Loucy (cell line): ENCODE results near the gene PCSK4.

Source experiments
- H2AFZ ChIP-seq: fragments of 200-600 bp; sonication (generic); 2 replicates; pipeline ENCODE4 v1.6.0; 2016; ENCODE audit warnings: antibody characterized with exemption, mild to moderate bottlenecking, low read length, moderate library complexity
- H3F3A ChIP-seq: fragments of 200-600 bp; 2 replicates; pipeline ENCODE4 v1.6.0; 2016; ENCODE audit warnings: antibody characterized with exemption, low read depth, mild to moderate bottlenecking
- H3K27me3 ChIP-seq: fragments of 200-600 bp; sonication (generic); 2 replicates; pipeline ENCODE4 v1.6.1; 2014; ENCODE audit warnings: low read length, mild to moderate bottlenecking; ENCODE audit not compliant: insufficient read depth, poor library complexity, severe bottlenecking
- H3K36me3 ChIP-seq: fragments of 200-600 bp; sonication (generic); 2 replicates; pipeline ENCODE4 v1.6.1; 2016; ENCODE audit warnings: low read length; ENCODE audit not compliant: insufficient read depth
- H3K4me1 ChIP-seq: fragments of 200-600 bp; sonication (generic); 2 replicates; pipeline ENCODE4 v1.5.1; 2014; ENCODE audit warnings: low read length, mild to moderate bottlenecking; ENCODE audit not compliant: insufficient read depth, poor library complexity, severe bottlenecking
- H3K4me2 ChIP-seq: fragments of 200-600 bp; sonication (generic); 2 replicates; pipeline ENCODE4 v1.6.0; 2014; ENCODE audit warnings: antibody characterized with exemption, low read length, low read depth, mild to moderate bottlenecking; ENCODE audit not compliant: poor library complexity, severe bottlenecking
- H3K4me3 ChIP-seq: fragments of 200-600 bp; sonication (generic); 2 replicates; pipeline ENCODE4 v1.5.1; 2014; ENCODE audit warnings: low read length, mild to moderate bottlenecking, mixed read lengths; ENCODE audit not compliant: poor library complexity, severe bottlenecking
- H3K79me2 ChIP-seq: fragments of 200-600 bp; sonication (generic); 2 replicates; pipeline ENCODE4 v1.6.1; 2014; ENCODE audit warnings: low read length; ENCODE audit not compliant: insufficient read depth
- H3K9ac ChIP-seq: fragments of 200-600 bp; sonication (generic); 2 replicates; pipeline ENCODE4 v1.6.0; 2014; ENCODE audit warnings: mild to moderate bottlenecking, low read depth, low read length, moderate library complexity; ENCODE audit not compliant: poor library complexity, severe bottlenecking
- H3K9me2 ChIP-seq: fragments of 200-600 bp; sonication (generic); replicated peaks from 2 replicates; pipeline ENCODE4 v1.6.1; 2016; ENCODE audit warnings: low read depth, low read length, mixed read lengths
- H3K9me3 ChIP-seq: fragments of 200-600 bp; sonication (generic); 2 replicates; pipeline ENCODE4 v1.6.1; 2014; ENCODE audit warnings: mild to moderate bottlenecking, antibody characterized with exemption, low read length, low read depth; ENCODE audit not compliant: insufficient read depth
- H4K20me1 ChIP-seq: fragments of 200-600 bp; sonication (generic); 2 replicates; pipeline ENCODE4 v1.6.0; 2014; ENCODE audit warnings: antibody characterized with exemption, low read length, mild to moderate bottlenecking; ENCODE audit not compliant: insufficient read depth, poor library complexity, severe bottlenecking
- CTCF ChIP-seq: fragments of 200-600 bp; sonication (generic); conservative IDR thresholded peaks from 2 replicates; pipeline ENCODE4 v1.5.1; 2014; ENCODE audit warnings: mild to moderate bottlenecking, antibody characterized with exemption, low read length
- EZH2phosphoT487 ChIP-seq: fragments of 200-600 bp; IDR thresholded peaks from 2 replicates; pipeline ENCODE4 v1.6.1; 2018; ENCODE audit warnings: antibody characterized with exemption, mild to moderate bottlenecking, moderate library complexity, borderline replicate concordance

PCSK4 gene

GRCh38 chr19:1510807-1511206, 20.7 kb upstream of the PCSK4 start:
- TF ChIP-seq CTCF = no peak
- TF ChIP-seq EZH2phosphoT487 = no peak
- Histone ChIP-seq H3K9me3 (no peaks in the 10 kb centered on the region), H3K79me2 (no peaks in the 10 kb centered on the region), H3K9ac (no peak overlapping the region), H3K27me3 (no peaks in the 10 kb centered on the region), H4K20me1 (no peaks in the 10 kb centered on the region), H2AFZ (no peak overlapping the region), H3K4me3 (no peak overlapping the region), H3K4me2 (no peak overlapping the region), H3F3A (0 out of 2 replicates have a peak, but pooled peaks cover 4% of the 10 kb centered on the region), H3K36me3 (no peaks in the 10 kb centered on the region), H3K9me2 (no peaks in the 10 kb centered on the region), H3K4me1 (peaks cover 4% of the 10 kb centered on the region)

- Histone ChIP-seq H3F3A (0 out of 2 replicates have a peak, but pooled peaks cover 4% of the 10 kb centered on the region), H3K36me3 (no peaks in the 10 kb centered on the region), H3K9ac (no peak overlapping the region), H3K4me1 (peaks cover 4% of the 10 kb centered on the region), H3K4me2 (no peak overlapping the region), H3K79me2 (no peaks in the 10 kb centered on the region), H4K20me1 (no peaks in the 10 kb centered on the region), H3K9me2 (no peaks in the 10 kb centered on the region), H3K9me3 (no peaks in the 10 kb centered on the region), H3K4me3 (no peak overlapping the region), H2AFZ (no peak overlapping the region), H3K27me3 (no peaks in the 10 kb centered on the region)
- TF ChIP-seq EZH2phosphoT487 (no peak), CTCF (no peak)
Measured at GRCh38 chr19:1510442-1510806, 20.3 kb upstream of the PCSK4 start.

- peaks cover 4% of the 10 kb centered on the region for H3K4me1 ChIP-seq
Measured at GRCh38 chr19:1509602-1510441, 19.7 kb upstream of the PCSK4 start.

More at GRCh38 chr19:1509602-1510441, 19.7 kb upstream of the PCSK4 start:
- H2AFZ ChIP-seq = no peak overlapping the region
- H3K79me2 ChIP-seq = no peaks in the 10 kb centered on the region
- no peaks in the 10 kb centered on the region for H3K9me2 ChIP-seq
- H3K4me2 ChIP-seq = no peak overlapping the region
- TF ChIP-seq CTCF (no peak), EZH2phosphoT487 (no peak)
- no peaks in the 10 kb centered on the region for H4K20me1 ChIP-seq
- 0 out of 2 replicates have a peak, but pooled peaks cover 4% of the 10 kb centered on the region for H3F3A ChIP-seq
- H3K9ac ChIP-seq = no peak overlapping the region
- no peaks in the 10 kb centered on the region for H3K9me3 ChIP-seq
- H3K36me3 ChIP-seq = no peaks in the 10 kb centered on the region
- no peaks in the 10 kb centered on the region for H3K27me3 ChIP-seq
- H3K4me3 ChIP-seq = no peak overlapping the region
